IMR-90 (cell line): ENCODE results near the gene EVL. TPM values are rescaled to one million over a fixed set of nuclear protein-coding genes. Genes with fewer than 3 reads are reported as not detected.

Source experiments
- ATAC-seq: fragments of 200-7000 bp; cut with Tn5 transposase; 2 replicates; pipeline ENCODE4 v1.9.1; 2020; ENCODE audit warnings: low read depth, mild to moderate bottlenecking, moderate library complexity
- BruUV-seq: library from RNA; stranded (reverse); fragments of 400-500 nt; replicated peaks from 2 replicates; lab custom pipeline; 2021; lab: Mats Ljungman, UMichigan
- CTCF ChIA-PET: fragments of 300-600 bp; formaldehyde crosslinking; extraction: SDS; loops from one replicate; lab custom pipeline; 2021; ENCODE audit warnings: antibody characterized with exemption; lab: Yijun Ruan, JAX
- POLR2A ChIA-PET: fragments of 300-600 bp; sonication (Branson Sonifier 250); formaldehyde crosslinking; loops from one replicate; lab custom pipeline; 2022; ENCODE audit warnings: antibody characterized with exemption; ENCODE audit not compliant: unreplicated experiment; lab: Charles Lee
- DNase-seq: peaks from one replicate; pipeline ENCODE4 v3.0.0; 2013
- H2AFZ ChIP-seq: replicated peaks from 2 replicates; pipeline ENCODE3; 2013; ENCODE audit warnings: low read length, mild to moderate bottlenecking; ENCODE audit not compliant: poor library complexity
- H2AK5ac ChIP-seq: 2 replicates; pipeline ENCODE4 v1.6.1; 2013; ENCODE audit warnings: low read depth, low read length, inconsistent platforms
- H2AK9ac ChIP-seq: replicated peaks from 2 replicates; pipeline ENCODE3; 2013; ENCODE audit warnings: mild to moderate bottlenecking, low read depth, low read length, moderate library complexity; ENCODE audit not compliant: poor library complexity
- H2BK120ac ChIP-seq: 2 replicates; pipeline ENCODE4 v1.6.1; 2013; ENCODE audit warnings: low read depth, low read length, inconsistent platforms
- H2BK15ac ChIP-seq: 3 replicates; pipeline ENCODE4 v1.6.1; 2013; ENCODE audit warnings: low read depth, low read length, inconsistent platforms
- H2BK20ac ChIP-seq: 2 replicates; pipeline ENCODE4 v1.6.1; 2013; ENCODE audit warnings: low read depth, mild to moderate bottlenecking, inconsistent platforms, low read length, moderate library complexity
- H2BK5ac ChIP-seq: 2 replicates; pipeline ENCODE4 v1.6.1; 2013; ENCODE audit warnings: mild to moderate bottlenecking, low read depth, low read length, inconsistent platforms; ENCODE audit not compliant: poor library complexity, severe bottlenecking
- H3K14ac ChIP-seq: replicated peaks from 2 replicates; pipeline ENCODE4 v1.6.1; 2013; ENCODE audit warnings: low read depth, low read length, inconsistent platforms
- H3K18ac ChIP-seq: 2 replicates; pipeline ENCODE4 v1.6.1; 2013; ENCODE audit warnings: low read depth, low read length, control low read depth
- H3K23ac ChIP-seq: 2 replicates; pipeline ENCODE4 v1.6.1; 2013; ENCODE audit warnings: low read depth, low read length, inconsistent platforms
- H3K27ac ChIP-seq: 2 replicates; pipeline ENCODE4 v1.5.1; 2013; ENCODE audit warnings: mild to moderate bottlenecking, control low read depth, low read length; ENCODE audit not compliant: insufficient read depth
- H3K27me3 ChIP-seq: 2 replicates; pipeline ENCODE4 v1.6.1; 2013; ENCODE audit warnings: low read length; ENCODE audit not compliant: control insufficient read depth, insufficient read depth
- H3K36me3 ChIP-seq: 2 replicates; pipeline ENCODE4 v1.6.1; 2013; ENCODE audit warnings: low read length, mixed read lengths; ENCODE audit not compliant: control insufficient read depth, insufficient read depth
- H3K4ac ChIP-seq: 2 replicates; pipeline ENCODE4 v1.6.1; 2013; ENCODE audit warnings: low read depth, low read length, inconsistent platforms
- H3K4me1 ChIP-seq: 2 replicates; pipeline ENCODE4 v1.6.1; 2013; ENCODE audit warnings: low read length, mixed read lengths; ENCODE audit not compliant: control insufficient read depth, insufficient read depth
- H3K4me2 ChIP-seq: 2 replicates; pipeline ENCODE4 v1.6.1; 2013; ENCODE audit warnings: low read depth, mild to moderate bottlenecking, control low read depth, low read length, moderate library complexity
- H3K4me3 ChIP-seq: 2 replicates; pipeline ENCODE4 v1.5.1; 2013; ENCODE audit warnings: low read depth, mild to moderate bottlenecking, control low read depth, low read length, moderate library complexity; ENCODE audit not compliant: insufficient read depth
- H3K56ac ChIP-seq: 2 replicates; pipeline ENCODE4 v1.6.1; 2013; ENCODE audit warnings: low read length, inconsistent platforms; ENCODE audit not compliant: insufficient read depth; ENCODE audit errors: extremely low read depth
- H3K79me1 ChIP-seq, 2 experiments: 2 replicates each; pipeline ENCODE4 v1.6.1; 2013; ENCODE audit warnings: low read length in 2 of 2, inconsistent platforms in 1 of 2, low read depth in 1 of 2
- H3K9ac ChIP-seq: 2 replicates; pipeline ENCODE4 v1.6.1; 2013; ENCODE audit warnings: low read depth, low read length, control low read depth
- H3K9me1 ChIP-seq: 2 replicates; pipeline ENCODE4 v1.6.1; 2013; ENCODE audit warnings: low read length, inconsistent platforms; ENCODE audit not compliant: insufficient read depth
- H3K9me3 ChIP-seq: 2 replicates; pipeline ENCODE4 v1.6.1; 2013; ENCODE audit warnings: low read length; ENCODE audit not compliant: control insufficient read depth, insufficient read depth
- H4K20me1 ChIP-seq: 2 replicates; pipeline ENCODE4 v1.6.1; 2013; ENCODE audit warnings: low read length, inconsistent platforms; ENCODE audit not compliant: insufficient read depth
- H4K5ac ChIP-seq: 2 replicates; pipeline ENCODE4 v1.6.1; 2013; ENCODE audit warnings: mild to moderate bottlenecking, low read depth, low read length, control low read depth
- H4K8ac ChIP-seq, 2 experiments: 2 replicates each; pipeline ENCODE4 v1.6.1; 2013; ENCODE audit warnings: low read depth in 2 of 2, low read length in 2 of 2, control low read depth in 1 of 2, inconsistent platforms in 1 of 2
- H4K91ac ChIP-seq: 2 replicates; pipeline ENCODE4 v1.6.1; 2013; ENCODE audit warnings: low read depth, low read length, inconsistent platforms; ENCODE audit not compliant: insufficient read depth
- BHLHE40 ChIP-seq: fragments of 150-350 bp; IDR thresholded peaks from 2 replicates; pipeline ENCODE4 v1.6.1; 2016; ENCODE audit warnings: mild to moderate bottlenecking, low read depth, low read length
- CEBPB ChIP-seq: IDR thresholded peaks from 2 replicates; pipeline ENCODE4 v1.6.1; 2012; ENCODE audit warnings: low read depth, low read length, improper control_type of control experiment
- CHD1 ChIP-seq: IDR thresholded peaks from 2 replicates; pipeline ENCODE4 v1.6.1; 2012; ENCODE audit warnings: low read depth, low read length, improper control_type of control experiment
- CTCF ChIP-seq: conservative IDR thresholded peaks from 2 replicates; pipeline ENCODE4 v1.5.1; 2012; ENCODE audit warnings: mild to moderate bottlenecking, low read depth, low read length, improper control_type of control experiment
- FOS ChIP-seq: fragments of 150-350 bp; IDR thresholded peaks from 2 replicates; pipeline ENCODE4 v1.6.1; 2016; ENCODE audit warnings: low read depth, low read length
- MAFK ChIP-seq: IDR thresholded peaks from 2 replicates; pipeline ENCODE4 v1.6.1; 2012; ENCODE audit warnings: low read depth, low read length, improper control_type of control experiment
- MXI1 ChIP-seq: IDR thresholded peaks from 2 replicates; pipeline ENCODE4 v1.6.1; 2012; ENCODE audit warnings: low read depth, mild to moderate bottlenecking, low read length, moderate library complexity, borderline replicate concordance
- RCOR1 ChIP-seq: IDR thresholded peaks from 2 replicates; pipeline ENCODE4 v1.6.1; 2012; ENCODE audit warnings: mild to moderate bottlenecking, low read length, improper control_type of control experiment; ENCODE audit not compliant: insufficient replicate concordance
- SMC3 ChIP-seq: fragments of 150-350 bp; IDR thresholded peaks from 2 replicates; pipeline ENCODE4 v1.6.1; 2016; ENCODE audit warnings: low read depth, mild to moderate bottlenecking, antibody characterized with exemption, low read length, moderate library complexity
- USF2 ChIP-seq: fragments of 150-350 bp; IDR thresholded peaks from 2 replicates; pipeline ENCODE4 v1.6.1; 2017; ENCODE audit warnings: mild to moderate bottlenecking, antibody characterized with exemption, low read length, low read depth
- WGBS, 2 experiments: methylation state at CpG; one replicate each; pipeline versions ENCODE4 v1.1.5 to v1.1.7; 2013; ENCODE audit warnings: missing lambda C conversion rate in 2 of 2; ENCODE audit not compliant: insufficient read length in 1 of 2; ENCODE audit errors: extremely low coverage in 2 of 2; 5-methylcytosine and 5-hydroxymethylcytosine counted together
- dilution Hi-C: fragments of 300-500 bp; cut with HindIII; formaldehyde crosslinking; loops from one replicate; pipeline ENCODE4 v1.14.3; 2018; ENCODE audit warnings: low sequenced_read_pairs; ENCODE audit not compliant: unreplicated experiment
- in situ Hi-C: fragments of 300-500 bp; cut with MboI; formaldehyde crosslinking; loops from 3 replicates; pipeline ENCODE4 v1.14.3; 2019; ENCODE audit warnings: low sequenced_read_pairs, inconsistent platforms, mixed read lengths
- intact Hi-C: fragments of 100-400 bp; cut with micrococcal nuclease; formaldehyde crosslinking; loops from 2 replicates; pipeline ENCODE4 v1.10.0; 2022
- polyA plus RNA-seq, 3 experiments: library from polyadenylated mRNA; depleted of rRNA; stranded (reverse); fragments of >200 nt; gene quantifications; 2 replicates each; pipeline ENCODE4 v1.2.3, GENCODE V29; 2012; ENCODE audit warnings: low replicate concordance in 1 of 3
- total RNA-seq: library from RNA; depleted of rRNA; stranded (reverse); fragments of >200 nt; gene quantifications from 2 replicates; pipeline ENCODE4 v1.2.3, GENCODE V29; 2012

The EVL gene
- total and polyA plus RNA-seq, 2 of the 4 experiments (the other 2 are of a cell fraction), result 7.2 to 36.5 TPM

- H3K14ac ChIP-seq, result no peak overlapping the region
- H3K9me3 ChIP-seq, result peaks cover 12% of the 10 kb centered on the region
- H2BK120ac ChIP-seq, result no peak overlapping the region
- H4K20me1 ChIP-seq, result no peaks in the 10 kb centered on the region
- TF ChIP-seq CTCF (no peak), CHD1 (no peak), MXI1 (no peak), SMC3 (no peak), RCOR1 (no peak), BHLHE40 (no peak), FOS (no peak), CEBPB (no peak), USF2 (no peak), MAFK (no peak)
- H2AK5ac ChIP-seq, result no peak overlapping the region
- intact Hi-C loops (no loop called here), in situ Hi-C loops (no loop called here), dilution Hi-C loops (no loop called here)
- no peak overlapping the region for H3K4me2 ChIP-seq
- H3K9ac ChIP-seq, result no peak overlapping the region
- ChIA-PET CTCF (no interaction called here), POLR2A (no interaction called here)
- no peak overlapping the region for H3K56ac ChIP-seq
- no peak overlapping the region for H2BK5ac ChIP-seq
- no peak overlapping the region for H2BK20ac ChIP-seq
- no peaks in the 10 kb centered on the region for H3K36me3 ChIP-seq
- H3K4me3 ChIP-seq, result no peak overlapping the region
- H3K79me1 ChIP-seq, result no peaks in the 10 kb centered on the region
- no peak overlapping the region for H2AFZ ChIP-seq
- no peaks in the 10 kb centered on the region for H3K4me1 ChIP-seq
- no peak overlapping the region for H3K18ac ChIP-seq
- H2AK9ac ChIP-seq, result no peak overlapping the region
- H3K27ac ChIP-seq, result no peak overlapping the region
- ATAC-seq, result no peak
- H2BK15ac ChIP-seq, result no peak overlapping the region
- no peak for DNase-seq
- no TSS peak for BruUV-seq
- 90% methylated on average over 2 of the region's 6 CpGs; no CpG with 5 or more reads in 1 of the 2 experiments for WGBS, 2 experiments
- H4K91ac ChIP-seq, result no peak overlapping the region
- H3K23ac ChIP-seq, result no peak overlapping the region
- peaks cover 22% of the 10 kb centered on the region for H3K27me3 ChIP-seq
- no peak overlapping the region for H3K4ac ChIP-seq
- H4K8ac ChIP-seq, result no peak overlapping the region
- no peak overlapping the region for H4K5ac ChIP-seq
- no peaks in the 10 kb centered on the region for H3K9me1 ChIP-seq
Observed at GRCh38 chr14:100153560-100153959, 88.3 kb downstream of the EVL start.
